H1 (cell line): ENCODE data around the gene SHROOM3.

Source experiments
- EZH2 ChIP-seq: fragments of 200-600 bp; sonication (generic); IDR thresholded peaks from 2 replicates; pipeline ENCODE4 v1.7.1; 2012; ENCODE audit warnings: low read depth, mild to moderate bottlenecking, moderate library complexity, low read length, inconsistent platforms; ENCODE audit not compliant: severe bottlenecking
- POLR2AphosphoS5 ChIP-seq: IDR thresholded peaks from 2 replicates; pipeline ENCODE4 v1.6.1; 2011; ENCODE audit warnings: low read depth, low read length
- SP4 ChIP-seq: IDR thresholded peaks from 2 replicates; pipeline ENCODE4 v1.6.1; 2012; ENCODE audit warnings: low read length, inconsistent platforms
- TF ChIP-seq, protein P1 (sequence below), 3 experiments: IDR thresholded peaks; 1 replicate in 2 of 3; 2 replicates in 1 of 3; pipeline versions ENCODE4 v1.5.1 to v1.6.1; 2011; ENCODE audit warnings: low read length in 3 of 3, mild to moderate bottlenecking in 3 of 3, inconsistent platforms in 2 of 3, low read depth in 1 of 3, moderate library complexity in 1 of 3; ENCODE audit not compliant: insufficient read depth in 1 of 3; ENCODE audit errors: control extremely low read depth in 1 of 3

DNA sequence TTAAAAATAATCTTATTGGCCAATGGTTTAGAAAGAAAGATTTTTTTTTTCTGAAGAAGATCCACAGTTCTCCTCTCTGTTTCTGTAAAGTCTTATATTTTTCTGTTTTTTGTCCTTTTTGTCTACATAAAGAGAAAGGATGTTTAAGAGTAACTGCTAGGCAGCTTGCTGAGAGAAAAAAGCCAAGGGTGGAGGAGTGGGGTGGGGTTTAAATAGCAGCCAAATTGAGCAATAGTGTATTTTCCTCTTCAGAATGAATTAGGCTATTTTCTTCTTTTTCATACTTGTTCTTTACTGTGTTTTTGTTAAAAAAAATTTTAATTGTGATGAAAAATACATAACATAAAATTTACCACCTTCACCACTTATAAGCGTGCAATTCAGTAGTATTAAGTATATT is 238.3 kb downstream of the SHROOM3 start:
- TF ChIP-seq POLR2AphosphoS5 = no peak
- TF ChIP-seq, protein P1, sequence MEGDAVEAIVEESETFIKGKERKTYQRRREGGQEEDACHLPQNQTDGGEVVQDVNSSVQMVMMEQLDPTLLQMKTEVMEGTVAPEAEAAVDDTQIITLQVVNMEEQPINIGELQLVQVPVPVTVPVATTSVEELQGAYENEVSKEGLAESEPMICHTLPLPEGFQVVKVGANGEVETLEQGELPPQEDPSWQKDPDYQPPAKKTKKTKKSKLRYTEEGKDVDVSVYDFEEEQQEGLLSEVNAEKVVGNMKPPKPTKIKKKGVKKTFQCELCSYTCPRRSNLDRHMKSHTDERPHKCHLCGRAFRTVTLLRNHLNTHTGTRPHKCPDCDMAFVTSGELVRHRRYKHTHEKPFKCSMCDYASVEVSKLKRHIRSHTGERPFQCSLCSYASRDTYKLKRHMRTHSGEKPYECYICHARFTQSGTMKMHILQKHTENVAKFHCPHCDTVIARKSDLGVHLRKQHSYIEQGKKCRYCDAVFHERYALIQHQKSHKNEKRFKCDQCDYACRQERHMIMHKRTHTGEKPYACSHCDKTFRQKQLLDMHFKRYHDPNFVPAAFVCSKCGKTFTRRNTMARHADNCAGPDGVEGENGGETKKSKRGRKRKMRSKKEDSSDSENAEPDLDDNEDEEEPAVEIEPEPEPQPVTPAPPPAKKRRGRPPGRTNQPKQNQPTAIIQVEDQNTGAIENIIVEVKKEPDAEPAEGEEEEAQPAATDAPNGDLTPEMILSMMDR (IDR thresholded peaks at IDR 0.05; ENCODE audit: control extremely low read depth in 1 of 3, insufficient read depth in 1 of 3, low read depth in 1 of 3, low read length in 3 of 3) = no peak
- TF ChIP-seq SP4 = no peak
- TF ChIP-seq EZH2 = no peak
